PFSK-1 (cell line): ENCODE measurements around the gene KLHL17.

Experiments used
- POLR2AphosphoS5 ChIP-seq: IDR thresholded peaks from 2 replicates; pipeline ENCODE4 v1.6.1; 2012; ENCODE audit warnings: low read depth, mild to moderate bottlenecking, control low read depth, low read length, moderate library complexity
- REST ChIP-seq, 2 experiments: IDR thresholded peaks; 2 replicates each; pipeline versions ENCODE4 v1.6.1 to v1.8.0; 2011 to 2012; ENCODE audit warnings: low read depth in 2 of 2, low read length in 2 of 2, control low read depth in 1 of 2, inconsistent platforms in 1 of 2, mild to moderate bottlenecking in 1 of 2, moderate library complexity in 1 of 2; ENCODE audit not compliant: insufficient read depth in 1 of 2
- SIN3A ChIP-seq: IDR thresholded peaks from 2 replicates; pipeline ENCODE4 v1.6.1; 2012; ENCODE audit warnings: mild to moderate bottlenecking, low read length, moderate library complexity, borderline replicate concordance; ENCODE audit not compliant: insufficient read depth
- TAF1 ChIP-seq: IDR thresholded peaks from 2 replicates; pipeline ENCODE4 v1.6.1; 2012; ENCODE audit warnings: low read length, control low read depth, borderline replicate concordance; ENCODE audit not compliant: insufficient read depth

GRCh38 chr1:1004780-1005697 is 44.7 kb downstream of the KLHL17 start:
- TF ChIP-seq SIN3A (no peak), TAF1 (no peak), POLR2AphosphoS5 (no peak), REST (IDR thresholded peaks at IDR 0.05; ENCODE audit: insufficient read depth in 1 of 2, low read depth in 2 of 2, low read length in 2 of 2) (no peak)
